ENCODE results near the gene C1orf35.

C1orf35 gene

DNA sequence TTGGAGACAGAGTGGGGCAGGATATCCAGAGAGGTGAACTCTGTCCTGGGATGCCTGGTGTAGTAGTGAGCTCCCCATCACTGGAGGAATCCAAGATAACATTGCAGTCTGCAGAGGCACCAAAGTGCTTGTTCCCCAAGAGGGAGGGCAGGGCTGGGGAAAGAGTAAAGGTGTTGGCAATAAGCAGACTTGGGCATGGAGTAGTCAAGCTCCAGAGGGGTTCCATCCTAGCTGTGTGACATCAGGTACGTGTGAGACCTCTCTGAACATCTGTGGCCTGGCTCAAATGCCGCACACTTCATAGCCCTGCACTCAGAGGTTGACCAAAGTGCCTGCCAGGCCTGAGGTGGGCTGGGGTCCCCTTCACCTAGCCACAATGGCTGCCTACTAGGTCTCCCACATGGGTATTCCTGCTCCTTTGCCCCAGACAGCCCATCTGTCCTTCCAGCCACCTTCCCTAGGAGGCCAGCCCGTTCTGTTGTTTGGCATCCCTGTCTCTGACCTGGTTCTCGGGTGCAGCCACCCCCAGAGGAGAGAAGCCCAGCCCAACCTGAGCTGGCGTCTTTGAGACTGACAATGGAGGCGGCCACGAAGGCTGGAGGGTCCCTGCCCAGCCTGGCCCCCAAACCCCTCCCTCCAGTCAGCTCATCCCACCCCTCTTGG is 23.4 kb downstream of the C1orf35 start:
- no peak for DNase-seq (ENCODE audit: low read depth)
- H3K4me3 ChIP-seq (ENCODE audit: control insufficient read depth, low read depth, low read length) = no peak overlapping the region
- TF ChIP-seq, protein P1, sequence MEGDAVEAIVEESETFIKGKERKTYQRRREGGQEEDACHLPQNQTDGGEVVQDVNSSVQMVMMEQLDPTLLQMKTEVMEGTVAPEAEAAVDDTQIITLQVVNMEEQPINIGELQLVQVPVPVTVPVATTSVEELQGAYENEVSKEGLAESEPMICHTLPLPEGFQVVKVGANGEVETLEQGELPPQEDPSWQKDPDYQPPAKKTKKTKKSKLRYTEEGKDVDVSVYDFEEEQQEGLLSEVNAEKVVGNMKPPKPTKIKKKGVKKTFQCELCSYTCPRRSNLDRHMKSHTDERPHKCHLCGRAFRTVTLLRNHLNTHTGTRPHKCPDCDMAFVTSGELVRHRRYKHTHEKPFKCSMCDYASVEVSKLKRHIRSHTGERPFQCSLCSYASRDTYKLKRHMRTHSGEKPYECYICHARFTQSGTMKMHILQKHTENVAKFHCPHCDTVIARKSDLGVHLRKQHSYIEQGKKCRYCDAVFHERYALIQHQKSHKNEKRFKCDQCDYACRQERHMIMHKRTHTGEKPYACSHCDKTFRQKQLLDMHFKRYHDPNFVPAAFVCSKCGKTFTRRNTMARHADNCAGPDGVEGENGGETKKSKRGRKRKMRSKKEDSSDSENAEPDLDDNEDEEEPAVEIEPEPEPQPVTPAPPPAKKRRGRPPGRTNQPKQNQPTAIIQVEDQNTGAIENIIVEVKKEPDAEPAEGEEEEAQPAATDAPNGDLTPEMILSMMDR (IDR thresholded peaks at IDR 0.05; ENCODE audit: control insufficient read depth, insufficient read depth, low read depth, low read length, missing control alignments) = no peak

GRCh38 chr1:228079013-228079412 is 24.1 kb downstream of the C1orf35 start:
- no peak overlapping the region for H3K4me3 ChIP-seq (ENCODE audit: control insufficient read depth, low read depth, low read length)
- DNase-seq (ENCODE audit: low read depth) = no peak
- TF ChIP-seq, protein P1 (IDR thresholded peaks at IDR 0.05; ENCODE audit: control insufficient read depth, insufficient read depth, low read depth, low read length, missing control alignments) = no peak

- no peak for DNase-seq (ENCODE audit: low read depth)
- no peak overlapping the region for H3K4me3 ChIP-seq (ENCODE audit: control insufficient read depth, low read depth, low read length)
- TF ChIP-seq, protein P1 (IDR thresholded peaks at IDR 0.05; ENCODE audit: control insufficient read depth, insufficient read depth, low read depth, low read length, missing control alignments) = no peak
Observed at GRCh38 chr1:228077565-228078330, 25.4 kb downstream of the C1orf35 start.

DNA sequence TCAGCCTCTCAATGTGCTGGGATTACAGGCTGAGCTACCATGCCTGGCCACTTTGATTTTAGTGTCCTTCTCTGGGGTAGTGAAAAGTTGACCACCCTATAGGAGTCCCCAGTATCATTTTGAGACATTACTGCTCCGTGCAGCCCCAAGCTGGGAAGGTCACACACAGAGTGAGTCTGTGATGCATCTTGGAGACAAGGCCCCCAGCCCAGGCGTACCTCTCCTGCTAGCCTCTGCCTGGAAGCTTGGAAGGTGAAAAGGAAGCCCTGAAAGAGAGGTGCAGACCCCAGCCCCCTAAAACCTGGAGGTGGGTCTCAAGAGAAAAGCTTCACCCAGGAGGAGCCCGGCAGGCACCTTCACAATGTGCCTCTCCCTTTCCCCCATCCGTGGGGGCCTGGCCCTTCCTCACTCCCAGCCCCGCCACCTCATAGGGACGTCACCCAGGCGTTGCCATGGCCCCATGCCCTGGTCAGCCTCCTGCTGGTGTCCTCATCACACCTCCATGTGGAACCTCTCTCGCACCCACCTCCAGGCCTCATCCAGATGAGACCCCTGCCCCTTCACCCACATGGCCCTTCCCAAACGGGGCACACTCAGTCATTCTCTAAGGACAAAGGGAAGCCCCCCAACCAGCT is 26.2 kb downstream of the C1orf35 start:
- no peak for DNase-seq (ENCODE audit: low read depth)
- no peak overlapping the region for H3K4me3 ChIP-seq (ENCODE audit: control insufficient read depth, low read depth, low read length)
- TF ChIP-seq, protein P1 (IDR thresholded peaks at IDR 0.05; ENCODE audit: control insufficient read depth, insufficient read depth, low read depth, low read length, missing control alignments) = no peak

- TF ChIP-seq, protein P1 (IDR thresholded peaks at IDR 0.05; ENCODE audit: control insufficient read depth, insufficient read depth, low read depth, low read length, missing control alignments) = no peak
- DNase-seq (ENCODE audit: low read depth) = no peak
- H3K4me3 ChIP-seq (ENCODE audit: control insufficient read depth, low read depth, low read length) = no peak overlapping the region
Observed at GRCh38 chr1:228075801-228076271, 27.3 kb downstream of the C1orf35 start.

- H3K4me3 ChIP-seq (ENCODE audit: control insufficient read depth, low read depth, low read length) = no peak overlapping the region
- TF ChIP-seq, protein P1 (IDR thresholded peaks at IDR 0.05; ENCODE audit: control insufficient read depth, insufficient read depth, low read depth, low read length, missing control alignments) = no peak
- DNase-seq (ENCODE audit: low read depth) = no peak
Observed at GRCh38 chr1:228074954-228075730, 28.0 kb downstream of the C1orf35 start.
